Lung microvascular endothelial cell (primary cell): ENCODE measurements around the gene COL27A1. TPM values are rescaled to one million over a fixed set of nuclear protein-coding genes. Genes with fewer than 3 reads are reported as not detected.
"Not testable (repeated sequence)": the region's sequence is repeated elsewhere in the genome, so short reads cannot be mapped to it uniquely, and the experiment has no call there.

Experiments used
- DNase-seq, 2 donors: peaks; one replicate each; pipeline versions ENCODE4 v3.0.0 to v3.0.0-alpha.2; 2010; ENCODE audit warnings: low read depth in 2 of 2
- total RNA-seq: library from RNA; depleted of rRNA; stranded (reverse); fragments of >200 nt; gene quantifications from 2 replicates; pipeline ENCODE4 v1.2.1, GENCODE V29; 2014

COL27A1 gene
- total RNA-seq, 1 donor from 2014 or later, result 0.40 TPM

DNA sequence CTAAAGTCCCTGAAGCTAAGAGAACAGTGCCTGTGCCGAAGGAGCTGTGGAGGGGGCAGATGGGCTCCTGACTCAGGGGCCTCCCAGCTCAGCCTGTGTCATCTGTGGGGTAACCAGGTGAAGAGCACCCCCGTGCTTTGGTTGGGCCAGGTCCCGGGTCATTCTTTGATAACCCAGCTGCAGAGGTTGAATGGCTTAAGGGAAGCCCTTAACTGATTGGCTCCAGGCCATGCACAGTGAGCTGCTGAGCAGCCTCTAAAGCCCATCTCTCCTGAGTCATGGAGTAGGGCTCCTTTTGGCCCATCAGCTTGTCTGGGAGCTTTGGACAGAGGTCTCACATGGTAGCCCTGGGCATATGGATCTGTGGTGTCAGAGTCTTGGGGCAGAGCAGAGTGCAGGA lies 28.7 kb downstream of the COL27A1 start:
- DNase-seq, result peak in 1 of 2 donors; percentile 43

DNA sequence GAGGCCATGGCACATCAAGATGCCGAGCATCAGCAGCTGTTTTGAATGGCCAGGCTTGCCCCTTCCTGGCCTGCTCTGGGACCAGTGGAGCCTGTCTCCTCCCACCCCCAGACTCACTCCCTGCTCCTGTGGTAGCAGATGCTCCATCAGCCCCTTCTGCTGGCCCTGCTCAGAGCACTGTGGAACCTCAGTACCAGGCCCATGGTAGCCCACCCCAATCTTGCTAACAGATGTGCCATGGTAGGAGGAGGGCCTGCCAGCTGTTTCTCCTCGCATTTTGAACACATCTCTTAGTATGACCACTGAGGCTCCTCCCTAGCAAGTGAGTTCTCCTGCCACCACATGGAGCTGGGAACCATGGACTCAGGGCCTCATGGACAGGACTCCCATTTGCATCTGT lies 29.5 kb downstream of the COL27A1 start:
- DNase-seq, result no peak

DNA sequence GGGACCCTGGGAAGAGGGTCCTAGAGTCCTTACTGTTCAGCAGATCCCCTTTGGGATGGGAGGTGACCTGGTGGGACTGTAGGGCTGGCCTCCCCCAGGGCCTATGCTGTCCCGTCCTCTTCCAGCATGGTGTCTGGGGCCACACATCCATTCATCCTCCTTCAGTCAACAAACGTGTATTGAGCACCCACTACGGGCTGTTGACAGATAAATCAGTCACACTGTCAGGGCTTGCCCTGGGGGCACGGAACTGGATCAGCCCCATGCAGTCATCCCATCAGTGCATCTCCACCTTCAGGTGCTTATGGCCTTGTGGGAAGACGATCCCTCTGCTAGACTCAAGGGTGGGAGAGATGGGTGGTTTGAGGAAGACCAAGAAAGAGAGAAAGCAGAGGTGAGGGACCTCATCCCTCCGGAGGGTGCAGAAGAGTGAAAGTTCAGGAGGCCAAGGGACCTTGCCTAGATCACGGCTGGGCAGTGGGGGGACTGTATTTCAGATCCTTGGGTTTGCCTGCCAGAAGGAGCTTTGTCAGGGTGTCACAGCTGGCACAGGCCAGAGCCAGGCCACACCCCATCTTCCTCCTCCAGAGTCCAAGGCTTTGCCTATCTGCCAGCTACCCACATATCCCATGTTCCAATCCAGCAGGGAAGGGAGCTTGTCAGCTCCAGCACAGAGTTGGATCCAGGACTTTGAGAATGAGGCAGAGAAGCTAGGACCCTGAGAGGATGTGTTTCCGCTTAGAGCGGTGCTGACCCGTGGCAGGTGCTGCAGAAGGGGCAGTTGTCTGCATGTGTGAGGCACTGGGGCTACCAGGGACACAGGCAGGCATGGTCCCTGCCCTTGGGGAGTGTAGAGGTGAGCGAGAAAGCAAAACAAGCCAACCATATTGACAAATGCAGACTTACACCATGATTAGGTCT lies 30.5 kb downstream of the COL27A1 start:
- DNase-seq, result no peak

DNA sequence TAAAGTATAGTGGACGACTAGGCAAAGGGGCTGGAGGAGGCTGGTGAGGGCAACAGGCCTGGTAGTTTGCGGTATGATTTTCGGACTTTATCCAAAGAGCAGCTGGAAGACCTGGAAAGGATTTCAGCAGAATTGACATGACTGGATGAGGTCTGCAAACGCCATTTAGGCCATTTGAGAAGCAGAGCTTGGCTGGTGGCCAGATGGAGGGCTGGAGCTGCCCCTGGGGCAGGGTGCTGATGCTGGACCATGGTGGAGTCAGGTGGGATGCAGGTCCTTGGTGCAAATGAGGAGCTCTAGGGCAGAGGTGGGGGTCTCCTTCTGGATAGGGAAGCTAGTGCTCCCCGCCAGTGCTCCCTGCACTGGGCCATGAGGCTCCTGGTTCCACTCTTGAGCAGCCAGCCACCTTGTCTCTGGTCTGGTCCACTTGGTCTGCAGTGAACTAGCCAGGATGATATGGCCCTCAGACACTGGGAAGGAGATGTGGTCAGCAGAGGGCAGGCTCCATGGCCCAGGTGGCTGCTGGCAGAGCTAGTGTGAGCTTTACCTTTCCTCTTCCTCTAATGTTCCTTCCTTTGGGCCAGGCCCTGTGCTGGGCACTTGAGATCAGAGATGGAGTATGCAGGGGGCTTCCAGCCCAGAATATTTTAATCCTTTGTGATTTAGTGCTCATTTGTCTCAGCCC lies 31.4 kb downstream of the COL27A1 start:
- no peak for DNase-seq

DNA sequence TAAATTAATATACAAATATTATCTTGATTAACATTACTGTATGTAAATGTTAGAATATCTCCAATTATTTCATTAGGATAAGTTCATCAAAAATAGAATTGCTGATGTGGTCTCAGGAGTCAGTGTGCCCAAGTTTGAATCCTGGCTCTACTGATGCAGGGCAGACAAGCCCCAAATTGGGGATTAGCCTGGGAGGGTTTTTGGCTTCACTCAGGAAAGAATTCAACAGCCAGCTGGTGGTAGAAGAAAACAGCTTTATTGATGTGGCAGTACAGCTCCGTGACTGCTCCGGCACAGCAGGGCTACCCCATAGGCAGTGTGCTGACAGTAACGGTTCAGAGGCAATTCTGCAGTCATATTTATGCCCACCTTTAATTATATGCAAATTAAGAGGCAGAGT lies 32.5 kb downstream of the COL27A1 start:
- no peak for DNase-seq

DNA sequence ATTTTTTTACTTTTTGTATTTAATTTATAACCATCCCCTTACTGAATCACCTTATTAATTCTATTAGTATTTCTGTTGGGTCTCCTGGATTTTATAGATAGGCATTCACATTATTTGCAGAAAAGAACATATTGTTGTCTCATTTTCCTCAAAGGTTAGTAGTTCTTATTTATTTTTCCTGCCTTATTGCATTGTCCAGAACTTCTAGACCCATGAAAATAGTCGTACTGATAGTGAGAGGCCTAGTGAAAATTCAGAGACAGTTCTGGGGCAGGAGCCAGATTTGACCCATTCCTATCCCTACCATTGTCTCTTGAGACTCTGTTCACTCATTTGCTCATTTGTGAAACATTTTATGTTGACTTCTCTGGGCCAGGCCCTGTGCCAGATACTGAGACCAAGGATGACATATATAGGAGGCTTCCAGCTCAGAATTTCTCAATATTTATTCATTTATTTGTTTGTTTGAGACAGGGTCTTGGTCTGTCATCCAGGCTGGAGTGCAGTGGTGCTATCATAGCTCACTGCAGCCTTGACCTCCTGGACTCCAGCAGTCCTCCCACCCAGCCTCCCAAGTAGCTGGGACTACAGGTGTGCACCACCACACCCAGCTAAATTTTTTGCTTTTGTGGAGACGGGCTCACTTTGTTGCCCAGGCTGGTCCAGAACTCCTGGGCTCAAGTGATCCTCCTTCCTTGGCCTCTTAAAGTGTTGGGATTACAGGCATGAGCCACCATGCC lies 34.7 kb downstream of the COL27A1 start:
- DNase-seq, result no peak

DNA sequence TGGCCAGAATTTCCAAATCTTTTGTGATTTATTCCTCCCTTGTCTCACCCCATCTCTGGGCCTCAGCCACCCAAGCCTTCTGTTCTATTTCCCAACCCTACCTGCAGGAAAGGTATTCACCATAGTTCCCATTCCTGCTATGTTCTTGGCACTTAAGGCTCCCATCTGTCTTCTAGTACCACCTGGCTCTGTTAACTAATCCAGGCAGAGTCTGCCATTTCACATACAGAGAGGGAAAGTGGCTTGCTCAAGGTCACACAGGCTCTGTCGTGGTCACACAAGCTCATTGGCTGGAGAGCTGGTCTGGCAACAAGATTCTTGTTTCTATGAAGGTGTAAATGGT lies 35.2 kb downstream of the COL27A1 start:
- no peak for DNase-seq

DNA sequence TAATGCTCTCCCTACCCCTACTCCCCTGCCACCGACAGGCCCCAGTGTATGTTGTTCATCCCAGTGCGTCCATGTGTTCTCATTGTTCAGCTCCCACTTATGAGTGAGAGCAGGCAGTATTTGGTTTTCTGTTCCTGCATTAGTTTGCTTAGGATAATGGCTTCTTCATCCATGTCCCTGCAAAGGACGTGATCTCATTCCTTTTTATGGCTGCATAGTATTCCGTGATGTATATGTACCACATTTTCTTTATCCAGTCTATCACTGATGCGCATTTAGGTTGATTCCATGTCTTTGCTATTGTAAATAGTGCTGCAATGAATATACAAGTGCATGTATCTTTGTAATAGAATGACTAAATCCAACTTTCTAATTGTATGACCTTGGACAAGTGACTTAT lies 36.1 kb downstream of the COL27A1 start:
- DNase-seq, result not testable (repeated sequence)

DNA sequence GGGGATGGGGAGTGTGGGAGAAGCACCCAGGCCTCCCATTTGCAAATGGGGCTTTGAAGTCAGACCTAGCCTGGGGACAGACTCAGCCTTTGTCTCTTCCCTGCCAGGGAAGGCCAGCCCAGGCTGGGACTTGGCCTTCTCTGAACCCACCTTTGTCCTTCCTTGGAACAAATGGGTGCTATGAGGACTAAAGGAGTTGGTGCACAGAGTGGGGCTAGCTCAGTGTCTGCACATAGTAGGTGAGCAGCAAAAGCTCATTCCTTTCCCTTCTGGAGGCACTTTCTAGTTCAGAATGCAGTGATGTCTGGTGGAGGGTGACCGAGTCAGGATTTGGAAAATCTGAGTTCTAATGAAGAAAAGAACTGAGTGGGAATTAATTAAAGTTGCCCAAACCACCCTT lies 37.2 kb downstream of the COL27A1 start:
- no peak for DNase-seq

DNA sequence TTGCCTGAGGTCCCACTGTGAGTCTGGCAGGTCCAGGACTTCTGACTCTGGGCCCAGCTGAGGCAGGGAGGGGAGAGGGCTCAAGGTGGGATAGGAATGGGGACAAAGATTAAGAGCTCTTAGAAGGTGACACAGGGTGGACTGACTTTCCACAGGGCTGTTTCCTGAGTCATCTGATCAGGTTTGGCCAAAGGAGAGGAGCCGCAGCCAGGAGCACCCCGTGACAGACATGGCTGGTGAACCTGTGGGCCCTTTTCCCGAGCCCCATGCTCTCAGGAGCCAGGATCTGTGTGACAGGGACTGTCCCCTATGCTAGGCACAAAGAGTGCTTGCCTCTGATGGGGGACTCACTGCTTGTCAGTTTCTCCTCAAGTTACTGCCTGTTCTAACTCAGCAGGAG lies 37.8 kb downstream of the COL27A1 start:
- no peak for DNase-seq

DNA sequence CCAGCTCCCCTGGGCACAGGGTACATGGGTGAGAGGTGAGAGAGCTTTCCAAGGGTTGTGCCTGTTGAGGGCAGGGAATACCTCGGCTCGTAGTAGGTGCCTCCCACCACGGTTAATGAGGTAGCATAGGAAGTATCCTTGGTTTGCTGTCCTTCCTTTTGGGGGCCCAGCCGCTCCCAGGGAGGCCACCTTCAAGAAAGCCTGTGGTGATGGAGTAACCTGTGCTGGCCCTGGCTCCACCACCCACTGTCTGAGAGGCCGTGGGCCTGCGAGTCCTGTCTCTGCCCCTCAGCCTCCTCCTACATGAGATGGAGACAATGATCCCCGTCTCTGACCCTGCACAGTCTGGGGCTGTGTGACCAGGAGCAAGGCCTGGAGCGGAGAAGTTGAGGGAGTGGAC lies 40.8 kb downstream of the COL27A1 start:
- no peak for DNase-seq

DNA sequence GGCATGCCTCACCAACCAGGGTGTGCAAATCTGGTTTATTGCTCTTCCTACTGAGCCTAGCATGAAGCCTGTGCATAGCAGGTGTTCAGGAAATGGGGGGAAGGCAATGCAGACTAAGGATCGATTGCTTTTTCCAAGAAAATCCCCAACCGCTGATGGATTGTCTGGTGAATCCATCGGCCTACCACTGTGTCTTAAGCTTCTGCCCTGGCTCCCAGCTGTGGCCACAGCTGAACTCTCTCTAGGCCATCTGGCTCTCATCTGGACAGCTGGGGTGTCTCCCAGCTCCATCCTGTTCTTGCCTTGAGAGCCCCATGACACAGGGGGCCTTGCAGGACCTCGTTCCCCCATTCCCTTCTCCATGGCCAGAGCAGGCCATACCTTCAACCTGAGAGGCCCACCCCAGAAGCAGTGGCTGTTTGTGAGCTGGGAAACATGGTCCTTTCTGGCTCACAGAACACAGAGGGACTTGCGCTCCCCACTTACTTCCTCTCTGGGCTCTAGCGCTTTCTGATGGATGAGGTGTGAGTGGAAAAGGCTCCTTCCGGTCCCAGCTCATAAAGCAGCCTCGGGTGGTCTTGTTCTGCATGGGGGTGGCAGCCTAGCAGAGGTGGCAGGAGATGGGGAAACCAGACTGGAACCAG lies 41.8 kb downstream of the COL27A1 start:
- no peak for DNase-seq

DNA sequence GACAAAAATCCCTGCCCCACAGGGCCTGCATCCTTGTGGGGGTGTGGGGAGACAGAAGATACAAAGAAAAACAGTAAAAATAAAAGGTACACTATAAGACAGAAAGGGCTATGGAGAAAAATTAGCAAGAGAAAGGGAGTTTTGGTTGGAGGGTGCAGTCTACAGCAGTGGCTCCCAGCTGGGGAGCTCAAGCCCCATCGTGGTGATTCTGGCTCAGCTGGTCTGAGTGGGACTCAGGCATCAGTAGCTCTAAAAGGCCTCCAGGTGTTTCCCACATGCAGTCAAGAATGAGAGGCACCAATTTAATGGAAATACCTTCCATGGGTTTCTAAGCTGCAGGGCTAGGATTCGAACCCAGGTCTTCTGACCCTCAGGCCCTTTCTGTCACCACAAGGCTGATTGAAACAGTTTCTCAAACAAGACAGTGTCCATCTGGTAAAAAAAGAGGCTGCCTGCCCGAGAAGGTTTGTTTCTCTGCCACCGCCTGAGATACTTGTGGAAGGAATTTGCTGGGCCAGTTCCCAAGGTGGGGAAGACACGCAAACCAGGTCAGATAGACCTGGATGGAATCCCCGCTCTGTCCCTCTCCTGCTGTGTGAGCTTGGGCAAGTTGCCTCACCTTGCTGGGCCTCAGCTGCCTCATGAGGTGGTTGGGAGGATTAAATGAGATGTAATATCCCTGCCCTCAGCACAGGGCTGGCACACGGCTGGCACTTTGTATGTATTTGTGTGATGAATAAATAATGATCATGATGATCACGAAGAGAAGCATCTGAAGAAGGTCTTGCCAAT lies 43.1 kb downstream of the COL27A1 start:
- DNase-seq, result no peak

DNA sequence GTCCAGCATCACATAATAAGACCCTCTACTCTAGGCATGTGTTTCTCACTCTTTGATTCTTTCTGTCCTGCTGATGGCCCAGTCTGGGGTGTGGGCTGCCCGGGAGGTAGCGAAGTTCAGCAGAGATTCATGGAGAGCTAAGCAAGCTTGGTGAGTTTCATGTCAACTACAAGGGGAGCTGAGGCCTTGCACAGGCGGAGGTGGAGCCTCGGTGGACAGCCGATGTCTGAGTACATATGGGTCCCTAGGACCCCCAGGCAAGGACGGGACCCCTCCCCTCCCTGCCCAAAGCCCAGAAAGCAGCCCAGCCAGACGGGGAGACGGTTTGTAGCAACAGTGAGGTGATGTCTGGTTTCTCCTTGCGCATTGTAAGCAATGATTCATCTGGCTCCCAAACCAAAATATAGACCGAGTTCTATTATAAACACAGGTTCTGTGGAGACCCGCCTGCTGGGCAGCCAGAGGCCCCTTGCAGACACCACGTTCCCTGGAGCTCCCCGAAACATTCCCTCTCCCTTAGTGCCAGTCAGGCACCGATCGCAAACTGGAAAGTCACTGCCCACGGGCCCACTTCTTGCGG lies 45.5 kb downstream of the COL27A1 start:
- no peak for DNase-seq

DNA sequence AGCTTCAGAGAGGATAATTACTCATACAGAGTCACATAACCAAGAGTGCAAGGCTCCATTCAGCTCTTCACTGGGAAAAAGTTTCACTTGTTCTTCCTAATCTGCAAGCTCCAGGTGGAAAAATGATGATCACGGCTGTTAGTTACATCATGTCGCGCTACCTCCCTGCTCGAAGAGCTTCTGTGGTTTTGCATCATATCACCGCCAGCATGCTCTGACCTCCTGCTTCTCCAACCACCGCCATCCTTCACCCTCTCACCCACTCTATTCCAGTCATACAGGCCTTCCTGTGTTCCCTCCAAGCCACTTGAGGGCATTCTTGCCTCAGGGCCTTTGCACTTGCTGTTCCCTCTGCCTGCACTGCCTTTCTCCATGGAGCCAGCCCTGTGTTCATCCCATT lies 47.1 kb downstream of the COL27A1 start:
- no peak for DNase-seq

DNA sequence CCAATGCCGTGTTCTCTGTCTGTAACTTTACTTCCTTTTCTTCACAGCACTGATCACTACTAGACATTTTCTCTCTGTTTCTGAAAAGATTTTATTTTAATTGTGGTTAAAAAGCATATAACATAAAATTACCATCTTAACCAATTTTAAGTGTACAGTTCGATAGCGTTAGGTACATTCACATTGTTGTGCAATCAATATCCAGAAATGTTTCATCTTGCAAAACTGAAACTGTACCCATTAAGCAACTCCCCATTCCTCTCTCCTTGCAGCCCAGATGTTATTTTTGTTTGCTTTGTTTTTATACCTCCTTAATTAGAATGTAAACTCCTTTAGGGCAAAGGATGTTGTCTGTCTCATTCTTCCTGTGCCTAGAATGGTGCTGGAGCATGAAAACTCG lies 47.5 kb downstream of the COL27A1 start:
- no peak for DNase-seq

DNA sequence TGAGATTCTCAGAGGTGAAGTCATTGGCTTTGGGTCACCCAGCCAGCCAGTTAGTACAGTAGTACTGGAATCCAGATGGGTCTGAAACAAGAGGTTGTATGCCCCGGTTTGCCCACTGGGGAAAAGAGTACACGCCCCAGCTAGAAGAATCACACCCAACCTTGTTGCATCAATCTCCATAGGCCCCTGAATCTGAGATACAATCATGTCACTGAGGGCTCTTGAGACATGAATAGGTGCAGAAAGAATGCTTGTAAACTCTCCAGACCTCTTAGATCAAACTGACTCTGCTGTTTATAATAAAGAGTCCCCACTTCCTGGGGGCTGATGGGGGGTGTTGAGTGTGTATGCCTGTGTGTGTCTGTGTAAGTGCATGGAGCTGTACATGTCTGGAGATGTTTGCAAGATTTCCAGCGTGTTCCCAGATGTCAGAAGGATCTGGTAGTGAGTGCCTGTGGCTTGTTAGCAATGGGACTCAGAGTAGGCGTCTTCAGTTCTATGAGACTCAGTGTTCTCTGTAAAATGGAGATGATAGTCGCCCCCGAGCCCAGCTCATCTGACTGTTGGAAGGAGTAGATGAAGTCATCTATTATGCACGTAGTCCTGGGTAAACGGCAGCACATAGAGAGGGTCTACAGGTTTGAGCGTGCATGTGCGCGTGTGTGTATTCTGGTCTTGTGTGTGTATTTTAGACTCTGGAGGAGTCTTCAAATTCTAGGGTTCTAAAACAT lies 48.2 kb downstream of the COL27A1 start:
- no peak for DNase-seq

DNA sequence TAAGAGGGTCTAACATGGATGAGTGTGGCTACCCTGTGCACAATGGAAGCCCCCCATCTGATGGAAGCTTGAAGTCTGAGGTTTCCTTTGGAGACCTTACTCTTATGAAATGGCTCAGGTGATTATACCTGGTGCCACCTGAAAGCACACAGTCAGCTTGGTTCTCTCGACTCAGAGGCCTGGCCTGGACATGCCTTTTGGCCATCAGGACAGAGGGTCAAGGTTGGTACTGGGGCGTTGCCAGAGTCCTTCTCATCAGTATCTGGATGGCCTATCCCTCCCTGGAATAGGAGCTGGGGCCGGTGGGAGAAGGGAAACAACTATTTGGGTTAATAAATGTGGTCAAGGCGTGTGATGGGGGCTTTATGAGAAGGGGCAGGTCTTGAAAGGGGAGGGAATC lies 48.9 kb downstream of the COL27A1 start:
- DNase-seq, result no peak

DNA sequence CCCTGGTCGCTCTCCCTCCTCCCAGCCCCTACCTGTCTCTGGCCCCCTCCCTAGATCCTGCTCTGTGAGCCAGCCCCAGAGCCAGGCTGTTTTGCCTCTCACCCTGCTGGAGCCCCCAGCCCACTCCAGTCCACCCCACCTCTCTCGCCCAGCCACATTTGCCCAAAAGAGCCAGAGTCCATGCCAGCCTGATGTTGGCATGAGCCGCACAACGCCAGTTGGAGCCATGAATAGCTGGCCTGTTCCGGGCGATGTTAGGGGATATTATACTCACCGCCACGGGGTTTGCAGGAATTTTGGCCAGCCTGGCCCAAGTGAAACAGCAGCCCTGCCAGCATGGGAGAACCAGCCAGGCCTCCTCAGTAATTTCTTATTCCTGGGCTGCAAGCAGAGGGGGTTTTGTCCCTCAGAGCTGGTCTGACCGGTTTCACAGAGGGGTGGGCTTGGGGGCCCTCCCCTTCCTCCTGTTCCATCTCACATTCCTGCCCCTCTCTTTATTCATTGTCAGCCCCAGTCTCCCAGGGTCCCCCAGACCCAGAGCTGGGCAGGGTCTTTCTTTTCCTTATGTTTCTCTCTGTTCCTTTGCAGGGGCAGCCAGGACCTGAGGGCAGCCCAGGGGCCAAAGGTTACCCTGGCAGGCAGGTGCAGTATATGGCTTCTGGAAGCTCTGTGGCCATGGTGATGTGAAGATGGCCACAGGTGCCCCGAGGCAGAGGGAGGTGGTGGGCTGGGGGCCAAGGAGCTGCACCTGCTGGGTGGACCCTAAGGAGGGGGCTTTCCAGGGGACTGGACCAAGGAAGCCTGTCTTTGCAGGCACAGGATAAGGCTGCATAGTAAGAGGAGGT lies 50.1 kb downstream of the COL27A1 start:
- no peak for DNase-seq
